HEK293 (cell line): ENCODE data around the gene SPDYE6.
"Not testable (repeated sequence)": the region's sequence is repeated elsewhere in the genome, so short reads cannot be mapped to it uniquely, and the experiment has no call there.

ENCODE experiments used
- ZNF184 ChIP-seq: fragments of 450-650 bp; IDR thresholded peaks from 2 replicates; pipeline ENCODE4 v1.5.1; 2018; ENCODE audit warnings: missing biosample characterization, mild to moderate bottlenecking, missing genetic modification characterization
- ZNF274 ChIP-seq, 2 experiments: fragments of 200-500 bp in 1 of 2; fragments of 450-650 bp in 1 of 2; sonication (Bioruptor generic) in 1 of 2; formaldehyde crosslinking in 1 of 2; IDR thresholded peaks; 2 replicates each; pipeline versions ENCODE4 v1.5.1 to v1.6.1; 2014 to 2016; ENCODE audit warnings: borderline replicate concordance in 1 of 2, inconsistent platforms in 1 of 2, low read length in 1 of 2, missing biosample characterization in 1 of 2, missing genetic modification characterization in 1 of 2
- TF ChIP-seq, protein P1 (sequence below): fragments of 450-650 bp; formaldehyde crosslinking; IDR thresholded peaks from 2 replicates; pipeline ENCODE4 v1.5.1; 2017; ENCODE audit warnings: missing biosample characterization, mild to moderate bottlenecking, missing genetic modification characterization, moderate library complexity

DNA sequence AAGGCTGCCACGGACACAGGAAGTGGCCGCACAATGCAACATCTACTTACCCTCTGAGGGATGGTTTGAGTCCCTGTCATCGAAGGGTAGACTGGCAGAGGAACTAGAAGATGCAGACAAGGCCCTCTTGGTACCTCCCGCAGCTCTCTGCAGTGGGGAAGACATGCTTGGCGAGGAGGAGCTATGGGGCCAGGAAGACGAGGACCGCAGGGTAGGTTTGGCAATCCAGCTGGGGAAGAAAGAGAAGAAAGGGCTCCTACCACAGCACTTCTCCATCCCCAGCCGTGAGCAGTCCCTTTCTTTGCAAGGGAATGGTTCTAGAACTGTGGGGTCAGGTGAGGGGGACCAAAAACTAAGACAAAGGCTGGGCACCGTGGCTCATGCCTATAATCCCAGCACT, 26.9 kb downstream of the SPDYE6 start:
- TF ChIP-seq ZNF184; ZNF274 (IDR thresholded peaks at IDR 0.05; ENCODE audit: low read length); ZNF274 (tag by site-specific recombination; IDR thresholded peaks at IDR 0.05; ENCODE audit: borderline replicate concordance): not testable (repeated sequence)
- TF ChIP-seq, protein P1, sequence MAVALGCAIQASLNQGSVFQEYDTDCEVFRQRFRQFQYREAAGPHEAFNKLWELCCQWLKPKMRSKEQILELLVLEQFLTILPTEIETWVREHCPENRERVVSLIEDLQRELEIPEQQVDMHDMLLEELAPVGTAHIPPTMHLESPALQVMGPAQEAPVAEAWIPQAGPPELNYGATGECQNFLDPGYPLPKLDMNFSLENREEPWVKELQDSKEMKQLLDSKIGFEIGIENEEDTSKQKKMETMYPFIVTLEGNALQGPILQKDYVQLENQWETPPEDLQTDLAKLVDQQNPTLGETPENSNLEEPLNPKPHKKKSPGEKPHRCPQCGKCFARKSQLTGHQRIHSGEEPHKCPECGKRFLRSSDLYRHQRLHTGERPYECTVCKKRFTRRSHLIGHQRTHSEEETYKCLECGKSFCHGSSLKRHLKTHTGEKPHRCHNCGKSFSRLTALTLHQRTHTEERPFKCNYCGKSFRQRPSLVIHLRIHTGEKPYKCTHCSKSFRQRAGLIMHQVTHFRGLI = not testable (repeated sequence)
